HEK293 (cell line): ENCODE data around the gene SAE1.
"Not testable (repeated sequence)": the region's sequence is repeated elsewhere in the genome, so short reads cannot be mapped to it uniquely, and the experiment has no call there.

Source experiments
- CTCF ChIA-PET: fragments of 350-600 bp; formaldehyde crosslinking; extraction: SDS; loops from one replicate; lab custom pipeline; 2021; ENCODE audit warnings: antibody characterized with exemption; lab: Yijun Ruan, JAX
- POLR2A ChIA-PET: fragments of 300-600 bp; formaldehyde crosslinking; extraction: SDS; loops from one replicate; lab custom pipeline; 2020; ENCODE audit warnings: antibody characterized with exemption, inconsistent platforms; lab: Yijun Ruan, JAX
- H3K27ac ChIP-seq: fragments of 200-500 bp; sonication (Bioruptor generic); 2 replicates; pipeline ENCODE4 v1.5.1; 2014; ENCODE audit warnings: low read depth, low read length, control low read depth, inconsistent platforms; ENCODE audit errors: extremely low read depth
- H3K36me3 ChIP-seq, 2 experiments: fragments of 200-500 bp in 1 of 2; sonication (Bioruptor generic) in 1 of 2; 1 replicate in 1 of 2; 2 replicates in 1 of 2; pipeline ENCODE4 v1.5.1; 2014 to 2017; ENCODE audit warnings: inconsistent platforms in 2 of 2, low read length in 2 of 2; ENCODE audit not compliant: control insufficient read depth in 2 of 2, insufficient read depth in 1 of 2
- H3K4me1 ChIP-seq: fragments of 200-500 bp; sonication (Bioruptor generic); 2 replicates; pipeline ENCODE4 v1.5.1; 2014; ENCODE audit warnings: mild to moderate bottlenecking, low read length, inconsistent platforms; ENCODE audit not compliant: control insufficient read depth, insufficient read depth
- H3K4me3 ChIP-seq: 2 replicates; pipeline ENCODE4 v1.5.1; 2011; ENCODE audit warnings: low read depth, mild to moderate bottlenecking, control low read depth, low read length, moderate library complexity
- H3K9me3 ChIP-seq: fragments of 200-500 bp; sonication (Bioruptor generic); 2 replicates; pipeline ENCODE4 v1.5.1; 2014; ENCODE audit warnings: low read depth, low read length, inconsistent platforms; ENCODE audit not compliant: control insufficient read depth, insufficient read depth
- ATF2 ChIP-seq: fragments of 450-650 bp; formaldehyde crosslinking; IDR thresholded peaks from 2 replicates; pipeline ENCODE4 v1.5.1; 2016; ENCODE audit warnings: missing biosample characterization, missing genetic modification characterization, low read depth
- KLF17 ChIP-seq: fragments of 450-650 bp; formaldehyde crosslinking; IDR thresholded peaks from 2 replicates; pipeline ENCODE4 v1.5.1; 2016; ENCODE audit warnings: missing biosample characterization, missing genetic modification characterization
- KLF8 ChIP-seq: fragments of 450-650 bp; formaldehyde crosslinking; IDR thresholded peaks from 2 replicates; pipeline ENCODE4 v1.5.1; 2016; ENCODE audit warnings: missing biosample characterization, missing genetic modification characterization
- MYNN ChIP-seq: fragments of 450-650 bp; formaldehyde crosslinking; IDR thresholded peaks from 2 replicates; pipeline ENCODE4 v1.5.1; 2016; ENCODE audit warnings: missing biosample characterization, missing genetic modification characterization, borderline replicate concordance
- ZBTB21 ChIP-seq: fragments of 450-650 bp; formaldehyde crosslinking; IDR thresholded peaks from 2 replicates; pipeline ENCODE4 v1.5.1; 2017; ENCODE audit warnings: missing biosample characterization, missing genetic modification characterization
- ZBTB44 ChIP-seq: fragments of 450-650 bp; IDR thresholded peaks from 2 replicates; pipeline ENCODE4 v1.5.1; 2018; ENCODE audit warnings: missing biosample characterization, mild to moderate bottlenecking, missing genetic modification characterization
- ZFHX2 ChIP-seq: fragments of 450-650 bp; formaldehyde crosslinking; conservative IDR thresholded peaks from 2 replicates; pipeline ENCODE4 v1.5.1; 2016; ENCODE audit warnings: missing biosample characterization, missing genetic modification characterization
- ZNF121 ChIP-seq: fragments of 450-650 bp; formaldehyde crosslinking; IDR thresholded peaks from 2 replicates; pipeline ENCODE4 v1.5.1; 2016; ENCODE audit warnings: missing biosample characterization, missing genetic modification characterization
- ZNF138 ChIP-seq: fragments of 450-650 bp; formaldehyde crosslinking; IDR thresholded peaks from 2 replicates; pipeline ENCODE4 v1.5.1; 2016; ENCODE audit warnings: missing biosample characterization, missing genetic modification characterization, borderline replicate concordance
- ZNF280C ChIP-seq: fragments of 450-650 bp; formaldehyde crosslinking; IDR thresholded peaks from 2 replicates; pipeline ENCODE4 v1.5.1; 2016; ENCODE audit warnings: missing biosample characterization, missing genetic modification characterization
- ZNF311 ChIP-seq: fragments of 450-650 bp; formaldehyde crosslinking; IDR thresholded peaks from 2 replicates; pipeline ENCODE4 v1.5.1; 2017; ENCODE audit warnings: missing biosample characterization, missing genetic modification characterization, borderline replicate concordance
- ZNF629 ChIP-seq: fragments of 450-650 bp; formaldehyde crosslinking; IDR thresholded peaks from 2 replicates; pipeline ENCODE4 v1.5.1; 2017; ENCODE audit warnings: missing biosample characterization, missing genetic modification characterization
- ZNF707 ChIP-seq: fragments of 450-650 bp; formaldehyde crosslinking; IDR thresholded peaks from 2 replicates; pipeline ENCODE4 v1.5.1; 2016; ENCODE audit warnings: missing biosample characterization, missing genetic modification characterization
- ZNF830 ChIP-seq: fragments of 450-650 bp; IDR thresholded peaks from 2 replicates; pipeline ENCODE4 v1.5.0; 2018; ENCODE audit warnings: missing biosample characterization, missing genetic modification characterization, low read depth, mild to moderate bottlenecking, moderate library complexity
- ZXDB ChIP-seq: fragments of 450-650 bp; formaldehyde crosslinking; IDR thresholded peaks from 2 replicates; pipeline ENCODE4 v1.5.1; 2016; ENCODE audit warnings: missing biosample characterization, missing genetic modification characterization
- TF ChIP-seq, protein P1 (sequence below): fragments of 450-650 bp; formaldehyde crosslinking; IDR thresholded peaks from 2 replicates; pipeline ENCODE4 v1.5.1; 2016; ENCODE audit warnings: missing biosample characterization, missing genetic modification characterization

Gene SAE1

DNA sequence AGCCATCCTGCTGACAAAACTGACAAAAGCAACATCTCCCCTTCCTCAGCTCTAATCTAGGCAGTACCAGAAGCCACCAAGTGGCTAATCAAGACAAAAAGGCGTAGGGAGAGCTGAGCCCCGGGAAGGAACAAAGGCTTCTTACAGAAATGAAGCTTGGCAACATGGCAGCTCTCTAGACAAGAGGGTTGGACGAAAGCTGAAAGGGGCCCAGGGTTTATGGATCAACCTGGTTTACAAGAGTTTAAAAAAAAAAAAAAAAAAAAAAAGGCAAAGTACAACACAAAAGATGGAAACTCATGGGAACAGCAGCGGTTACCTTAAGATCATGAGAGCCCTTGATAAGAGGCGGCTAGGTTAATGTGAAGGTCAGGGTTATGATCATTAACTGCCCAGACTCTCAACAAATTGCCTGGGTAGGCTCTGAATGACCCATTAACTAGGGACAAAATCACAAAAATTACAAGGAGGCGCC, 31.0 kb upstream of the SAE1 start (continued):
- TF ChIP-seq ZBTB44 (tag by site-specific recombination) (no peak), ZXDB (no peak), ZNF138 (no peak), KLF8 (no peak), ZNF707 (tag by site-specific recombination) (no peak), ZNF830 (tag by site-specific recombination) (no peak), ZNF280C (tag by site-specific recombination) (no peak), KLF17 (no peak), ZFHX2 (tag by site-specific recombination) (no peak), ATF2 (no peak)
- TF ChIP-seq, protein P1, sequence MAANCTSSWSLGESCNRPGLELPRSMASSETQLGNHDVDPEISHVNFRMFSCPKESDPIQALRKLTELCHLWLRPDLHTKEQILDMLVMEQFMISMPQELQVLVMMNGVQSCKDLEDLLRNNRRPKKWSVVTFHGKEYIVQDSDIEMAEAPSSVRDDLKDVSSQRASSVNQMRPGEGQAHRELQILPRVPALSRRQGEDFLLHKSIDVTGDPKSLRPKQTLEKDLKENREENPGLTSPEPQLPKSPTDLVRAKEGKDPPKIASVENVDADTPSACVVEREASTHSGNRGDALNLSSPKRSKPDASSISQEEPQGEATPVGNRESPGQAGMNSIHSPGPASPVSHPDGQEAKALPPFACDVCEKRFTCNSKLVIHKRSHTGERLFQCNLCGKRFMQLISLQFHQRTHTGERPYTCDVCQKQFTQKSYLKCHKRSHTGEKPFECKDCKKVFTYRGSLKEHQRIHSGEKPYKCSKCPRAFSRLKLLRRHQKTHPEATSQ: no peak

DNA sequence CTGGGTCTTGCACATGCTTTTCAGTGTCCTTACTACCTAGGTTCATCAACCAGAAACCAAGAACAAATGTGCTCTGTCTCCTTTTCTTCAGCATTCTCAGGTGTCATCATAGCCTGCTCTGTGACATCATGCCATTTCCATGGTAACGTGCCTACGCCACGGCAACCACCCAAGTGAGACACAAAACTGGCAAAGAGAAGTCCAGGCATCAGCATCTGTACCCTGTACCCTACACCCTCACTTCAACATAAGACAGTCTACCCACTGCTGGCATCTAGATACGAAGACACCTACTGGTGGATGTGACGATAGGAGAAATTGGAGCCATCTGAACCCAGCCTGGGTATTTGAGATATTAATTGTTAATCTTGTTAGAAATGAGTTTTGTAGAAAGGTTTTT, 30.3 kb upstream of the SAE1 start:
- CTCF ChIA-PET: no interaction called here
- peak; percentile 94 for TF ChIP-seq MYNN (tag by site-specific recombination)
- TF ChIP-seq ZNF311 (tag by site-specific recombination): no peak
- TF ChIP-seq ZNF629: peak; percentile 77; the same call in 1 of the 2 replicates
- 0 out of 2 replicates have a peak, but pooled peaks have one; percentile 50 for TF ChIP-seq ZBTB21 (tag by site-specific recombination)
- POLR2A ChIA-PET: no interaction called here
- Histone ChIP-seq H3K36me3 (peaks cover 14 to 44% of the 10 kb centered on the region in 2 experiments), H3K9me3 (no peaks in the 10 kb centered on the region), H3K4me3 (no peak overlapping the region), H3K4me1 (0 out of 2 replicates have a peak, but pooled peaks cover under 1% of the 10 kb centered on the region), H3K27ac (no peak overlapping the region)

DNA sequence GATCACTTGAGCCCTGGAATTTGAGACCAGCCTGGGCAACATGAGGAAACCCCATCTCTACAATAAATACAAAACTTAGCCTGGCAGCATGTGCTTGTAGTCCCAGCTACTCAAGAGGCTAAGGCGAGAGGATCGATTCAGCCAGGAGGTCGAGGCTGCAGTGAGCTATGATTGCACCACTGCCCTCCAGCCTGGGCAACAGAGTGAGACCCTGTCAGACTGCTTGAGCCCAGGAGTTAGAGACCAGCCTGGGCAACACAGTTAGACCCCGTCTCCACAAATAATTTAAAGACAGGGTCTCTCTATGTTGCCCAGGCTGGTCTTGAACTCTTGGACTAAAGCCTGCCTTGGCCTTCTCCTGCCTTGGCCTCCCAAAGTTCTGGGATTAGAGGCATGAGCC, 29.5 kb upstream of the SAE1 start:
- peak; percentile 29; the same call in 1 of the 2 replicates for TF ChIP-seq ZNF121 (tag by site-specific recombination)
- POLR2A ChIA-PET, H3K27ac ChIP-seq, H3K4me3 ChIP-seq, H3K4me1 ChIP-seq, H3K9me3 ChIP-seq: not testable (repeated sequence)
- CTCF ChIA-PET: interaction anchor here (0.7 to 2.6 kb wide), 2 partner anchors 22 to 87 kb away, joined by 3 to 8 read pairs; no protein-coding TSS in a partner anchor
- H3K36me3 ChIP-seq: peaks cover 21 to 44% of the 10 kb centered on the region in 2 experiments
